ENCODE results near the gene NLRP14.
A peak's percentile ranks its signal among the peaks of the same experiment; 100 is the strongest.

Gene NLRP14

DNA sequence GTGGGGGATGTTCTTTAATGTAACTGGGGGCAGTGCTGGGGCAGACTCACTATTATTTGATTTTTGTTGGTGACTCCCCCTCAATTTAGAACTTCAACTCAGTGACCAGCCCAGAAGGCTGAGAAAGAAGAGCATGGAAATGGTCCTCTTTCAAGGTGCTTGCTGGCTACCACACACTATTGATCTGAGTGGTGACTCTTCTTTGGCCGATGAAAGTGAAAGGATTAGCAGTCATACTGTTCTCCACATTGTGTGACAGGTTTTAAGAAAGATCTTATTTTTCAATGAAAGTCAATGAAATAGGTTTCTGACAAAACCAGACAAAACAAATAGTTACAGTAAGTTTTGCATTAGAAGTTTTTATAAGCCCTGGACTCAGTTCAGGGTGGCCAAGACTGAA is 29.9 kb downstream of the NLRP14 start:
- no peak for DNase-seq (ENCODE audit: low spot score)

DNA sequence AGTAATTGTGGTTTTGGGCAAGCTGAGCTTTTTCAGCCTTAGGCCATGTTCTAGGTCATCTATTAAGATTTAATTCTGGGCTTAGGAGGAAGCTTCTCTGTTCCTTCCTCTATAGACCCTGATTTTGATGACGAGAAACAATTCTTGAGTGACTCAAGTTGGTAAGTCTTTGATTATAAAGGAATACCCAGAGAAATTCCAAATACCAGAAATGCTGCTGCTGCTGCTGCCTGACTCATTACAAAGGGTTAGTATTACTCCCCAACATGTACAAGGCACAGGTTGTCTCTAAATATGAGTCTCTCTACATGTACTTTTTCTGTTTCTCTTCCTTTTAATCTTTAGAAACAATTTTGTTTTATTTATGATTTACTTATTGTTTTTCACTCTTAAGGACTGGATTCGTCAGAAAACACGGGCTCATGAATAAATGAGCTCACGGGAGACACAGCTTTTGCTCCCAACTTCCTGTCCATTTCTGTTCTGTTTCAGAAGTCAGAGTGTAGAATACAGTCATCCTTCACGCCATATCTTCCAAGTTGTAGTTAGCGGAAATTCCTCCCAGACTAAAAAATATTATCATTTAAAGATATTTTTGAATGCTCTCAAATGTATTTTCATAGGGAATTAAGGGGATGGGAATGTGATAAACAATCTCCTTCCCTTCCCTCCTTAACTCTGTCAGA is 36.7 kb downstream of the NLRP14 start:
- DNase-seq (ENCODE audit: low spot score) = no peak

DNA sequence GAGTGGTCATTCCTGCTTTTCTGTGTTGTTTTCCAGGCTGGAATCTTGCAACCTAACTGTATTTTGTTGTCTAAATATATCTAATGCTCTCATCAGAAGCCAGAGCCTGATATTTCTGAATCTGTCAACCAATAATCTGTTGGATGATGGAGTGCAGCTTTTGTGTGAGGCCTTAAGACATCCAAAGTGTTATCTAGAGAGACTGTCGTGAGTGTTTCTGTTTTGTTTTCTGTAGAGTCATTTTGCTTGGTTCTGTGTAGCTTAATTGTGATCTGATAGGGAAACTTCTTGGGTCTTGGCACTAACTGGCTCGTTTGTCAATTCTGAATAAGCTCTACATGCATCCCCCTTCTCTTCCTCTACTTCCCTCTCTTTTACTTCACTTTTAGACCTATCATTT is 37.4 kb downstream of the NLRP14 start:
- peak; percentile 6 for DNase-seq (ENCODE audit: low spot score)

DNA sequence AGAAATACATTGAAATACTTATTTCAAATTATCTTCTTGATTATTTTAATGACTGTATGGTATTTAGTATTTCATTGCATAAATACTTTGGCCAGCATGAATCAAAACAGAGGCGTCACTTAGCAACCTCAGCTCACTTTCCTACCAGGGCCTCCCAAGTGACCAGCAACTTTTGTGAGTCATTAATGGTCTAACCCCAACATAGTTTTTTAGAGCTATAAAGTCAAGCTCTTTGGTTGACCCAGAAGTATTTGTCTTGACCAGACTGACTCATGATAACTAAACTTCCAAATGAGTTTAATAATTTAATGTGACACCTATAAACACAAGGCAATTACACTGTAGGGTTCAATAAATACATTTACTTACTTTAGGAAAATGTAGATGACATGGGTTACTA is 40.6 kb downstream of the NLRP14 start:
- DNase-seq (ENCODE audit: low spot score) = no peak

DNA sequence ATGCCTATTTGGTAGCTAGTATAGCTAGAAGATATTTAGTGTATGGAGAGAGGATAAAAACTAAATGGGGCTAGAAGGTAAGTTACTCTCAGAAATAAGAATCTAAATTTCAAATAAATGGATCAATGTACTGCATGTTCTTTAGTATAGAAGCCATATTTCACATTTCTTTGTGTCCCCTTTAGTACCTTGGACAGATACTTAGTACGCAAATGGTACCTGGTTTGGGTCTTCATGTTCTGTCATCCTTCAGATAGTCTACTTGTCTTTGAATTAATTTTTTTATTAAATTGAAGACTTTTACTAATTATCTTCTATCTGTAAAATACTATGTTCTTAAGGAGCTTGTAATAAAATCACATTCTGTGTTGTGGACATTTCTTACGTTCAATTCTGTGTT is 42.3 kb downstream of the NLRP14 start:
- DNase-seq (ENCODE audit: low spot score) = no peak

DNA sequence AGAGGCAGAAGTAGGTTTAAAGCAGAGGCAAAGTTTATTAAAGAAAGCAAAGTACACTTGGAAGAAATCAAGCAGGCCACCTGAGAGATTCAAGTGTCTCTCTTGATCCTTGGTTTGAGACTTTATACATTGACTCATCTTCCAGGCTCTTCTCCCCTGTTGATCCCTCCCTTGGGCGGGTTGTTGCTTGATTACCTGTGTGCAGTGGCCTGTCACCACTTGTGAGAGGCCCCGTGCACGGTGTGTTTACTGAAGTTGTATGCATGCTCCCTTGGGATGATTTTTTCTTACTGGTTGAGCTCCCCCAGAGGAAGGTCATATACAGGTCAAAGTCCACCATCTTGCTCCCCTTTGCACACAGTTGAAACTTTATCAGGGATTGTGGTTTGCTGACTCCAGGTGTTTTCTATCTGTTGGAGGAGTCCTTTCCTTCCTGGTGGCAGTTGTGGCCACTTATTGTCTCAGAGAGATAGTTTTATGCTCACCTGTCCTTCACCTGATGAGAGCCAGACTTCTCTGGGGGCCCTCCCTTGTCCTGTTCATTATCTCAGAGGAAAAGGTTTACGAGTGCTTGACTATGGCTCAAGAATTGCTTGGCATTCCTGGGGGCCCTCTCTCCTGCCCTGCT is 52.2 kb downstream of the NLRP14 start:
- DNase-seq (ENCODE audit: low spot score) = no peak

DNA sequence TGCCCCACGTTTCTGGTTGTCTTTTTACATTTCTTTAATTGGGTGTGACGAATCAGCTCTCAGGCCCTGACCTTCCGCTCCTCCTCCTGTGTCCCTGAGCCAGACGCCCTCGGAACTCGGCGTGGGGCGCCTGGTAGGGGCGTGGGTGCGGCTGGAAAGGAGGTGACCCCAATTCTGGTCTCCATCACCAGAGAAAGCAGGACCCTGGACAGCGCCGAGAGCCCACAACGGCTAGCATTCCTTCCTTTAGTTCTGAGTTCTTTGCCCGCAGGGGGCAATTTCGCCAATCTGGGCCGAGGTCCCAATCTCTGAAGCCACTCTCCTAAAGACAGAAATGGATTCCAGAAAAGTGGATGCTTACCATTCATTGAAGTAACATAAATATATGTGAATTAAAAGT is 56.8 kb downstream of the NLRP14 start:
- DNase-seq (ENCODE audit: low spot score) = no peak

DNA sequence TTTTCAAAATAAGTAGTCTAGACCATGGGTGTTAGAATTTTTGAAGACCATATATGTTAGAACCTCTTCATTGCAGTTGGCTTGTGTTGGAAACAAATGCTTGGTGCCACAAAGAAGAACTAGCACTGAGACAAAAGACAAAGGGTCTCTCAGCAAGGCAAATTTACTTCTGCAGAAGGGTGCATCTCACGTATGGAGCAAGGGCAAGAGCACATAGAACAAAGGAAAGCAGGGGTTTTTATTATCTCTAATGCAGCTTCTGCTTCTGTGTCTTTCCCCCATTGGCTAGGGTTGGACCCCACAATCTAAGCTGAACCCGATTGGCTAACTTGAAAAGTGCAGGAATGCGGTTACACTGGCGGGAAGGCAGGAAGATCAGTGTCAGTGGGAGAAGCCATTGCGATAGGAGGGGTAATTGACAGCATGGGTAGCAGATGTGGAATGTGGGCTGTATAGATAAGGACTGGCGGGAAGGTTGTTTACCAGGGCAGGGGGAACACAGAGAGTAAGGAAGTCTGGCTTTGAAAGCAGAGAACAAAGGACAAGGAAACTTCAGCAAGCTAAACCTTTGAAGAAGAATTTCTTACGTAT is 59.4 kb downstream of the NLRP14 start:
- DNase-seq (ENCODE audit: low spot score) = no peak

DNA sequence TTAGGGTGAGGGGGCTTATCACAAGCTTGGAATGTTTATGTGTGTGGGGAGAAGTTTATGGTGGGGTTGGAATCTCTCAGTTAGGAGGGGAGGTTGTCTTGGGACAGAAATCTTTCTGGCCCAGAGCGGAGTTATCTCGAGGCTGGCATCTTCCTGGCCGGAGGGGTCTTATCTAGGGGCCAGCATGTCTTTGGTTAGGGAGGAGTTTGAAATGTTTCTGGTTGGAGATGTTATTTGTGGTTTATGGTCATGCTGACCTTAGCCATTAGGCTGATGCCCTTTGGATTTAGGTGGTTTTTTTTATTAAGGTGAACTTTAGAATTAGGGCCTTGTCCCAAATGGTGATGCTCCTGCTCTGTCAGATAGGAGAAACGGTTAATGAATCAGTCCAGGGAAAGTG is 60.6 kb downstream of the NLRP14 start:
- no peak for DNase-seq (ENCODE audit: low spot score)

DNA sequence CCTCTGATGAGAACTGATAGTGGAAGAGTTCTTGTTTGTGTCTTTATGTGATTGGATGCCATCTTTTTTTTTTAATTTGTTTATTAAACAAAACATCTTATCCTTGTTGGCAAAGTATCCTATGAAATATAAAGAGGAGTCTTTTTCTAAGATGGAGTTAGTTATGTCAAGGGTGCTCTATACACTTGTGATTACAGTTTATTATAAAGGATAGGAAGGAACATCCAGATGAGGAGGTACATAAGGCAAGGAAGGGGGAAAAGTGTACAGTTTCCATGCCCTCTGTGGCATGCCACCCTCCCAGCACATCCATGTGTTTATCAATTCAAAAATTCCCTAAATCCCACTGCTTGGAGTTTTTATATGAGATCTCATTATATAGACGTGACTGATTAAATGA is 61.2 kb downstream of the NLRP14 start:
- DNase-seq (ENCODE audit: low spot score) = no peak

DNA sequence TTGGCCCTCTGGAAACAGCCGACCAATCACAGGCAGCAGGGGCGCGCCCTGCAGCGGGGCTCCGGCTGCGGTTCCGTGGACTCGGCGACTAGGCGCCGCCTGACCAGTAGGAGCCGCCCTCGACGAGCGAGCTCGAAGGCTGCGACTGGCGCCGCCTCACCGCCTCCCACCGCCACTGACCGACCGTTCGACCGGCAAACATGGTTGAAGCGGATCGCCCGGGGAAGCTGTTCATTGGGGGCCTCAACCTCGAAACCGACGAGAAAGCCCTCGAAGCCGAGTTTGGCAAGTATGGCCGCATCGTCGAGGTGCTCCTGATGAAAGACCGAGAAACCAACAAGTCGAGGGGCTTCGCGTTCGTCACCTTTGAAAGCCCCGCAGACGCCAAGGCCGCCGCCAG is 68.6 kb downstream of the NLRP14 start, which contains the start of gene RBMXL2:
Gene RBMXL2, plus strand, starts transcription at position 78 of the 400 bp plus-strand sequence. Its CDS starts 123 bp downstream, at position 201.
- DNase-seq (ENCODE audit: low spot score) = no peak

DNA sequence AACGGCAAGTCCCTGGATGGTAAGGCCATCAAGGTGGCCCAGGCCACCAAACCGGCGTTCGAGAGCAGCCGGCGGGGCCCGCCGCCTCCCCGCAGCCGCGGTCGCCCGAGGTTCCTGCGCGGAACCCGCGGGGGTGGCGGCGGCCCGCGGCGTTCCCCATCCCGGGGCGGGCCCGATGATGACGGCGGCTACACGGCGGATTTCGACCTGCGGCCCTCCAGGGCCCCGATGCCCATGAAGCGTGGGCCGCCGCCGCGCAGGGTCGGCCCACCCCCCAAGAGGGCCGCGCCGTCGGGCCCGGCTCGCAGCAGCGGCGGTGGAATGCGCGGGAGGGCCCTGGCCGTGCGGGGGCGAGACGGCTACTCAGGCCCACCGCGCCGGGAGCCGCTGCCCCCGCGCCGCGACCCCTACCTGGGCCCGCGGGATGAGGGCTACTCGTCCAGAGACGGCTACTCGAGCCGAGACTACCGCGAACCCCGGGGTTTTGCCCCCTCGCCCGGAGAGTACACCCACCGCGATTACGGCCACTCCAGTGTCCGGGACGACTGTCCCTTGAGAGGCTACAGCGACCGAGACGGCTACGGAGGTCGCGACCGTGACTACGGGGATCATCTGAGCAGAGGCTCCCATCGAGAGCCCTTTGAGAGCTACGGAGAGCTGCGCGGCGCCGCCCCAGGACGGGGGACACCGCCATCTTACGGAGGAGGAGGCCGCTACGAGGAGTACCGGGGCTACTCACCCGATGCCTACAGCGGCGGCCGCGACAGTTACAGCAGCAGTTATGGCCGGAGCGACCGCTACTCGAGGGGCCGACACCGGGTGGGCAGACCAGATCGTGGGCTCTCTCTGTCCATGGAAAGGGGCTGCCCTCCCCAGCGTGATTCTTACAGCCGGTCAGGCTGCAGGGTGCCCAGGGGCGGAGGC is 69.3 kb downstream of the NLRP14 start:
- DNase-seq (ENCODE audit: low spot score) = no peak

DNA sequence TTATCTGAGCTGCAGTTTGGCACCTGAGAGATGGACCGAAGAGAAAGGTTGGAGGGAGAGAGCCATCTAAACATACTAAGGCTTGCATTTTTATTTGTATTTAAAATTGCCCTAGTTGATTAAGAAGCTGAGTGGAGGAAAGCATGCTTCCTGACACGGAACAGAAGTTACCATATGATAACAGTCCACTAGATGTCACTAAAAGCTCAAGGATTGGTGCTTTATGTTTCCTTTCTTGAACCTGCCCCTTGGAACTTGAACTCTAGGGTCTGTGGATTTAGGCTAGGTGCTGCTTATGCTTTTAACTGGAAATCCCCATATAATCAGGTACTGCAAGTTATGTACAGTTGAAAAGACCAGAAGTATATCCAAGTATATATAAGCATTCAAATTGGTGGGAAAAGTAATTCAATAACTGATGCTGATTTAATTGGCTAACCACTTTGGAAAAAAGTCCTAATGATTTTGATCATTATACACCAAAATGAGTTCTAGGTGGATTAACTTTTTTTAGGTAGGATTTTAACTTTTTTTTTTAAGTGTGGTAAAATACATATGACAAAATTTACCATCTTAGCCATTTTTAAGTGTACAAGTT is 78.1 kb downstream of the NLRP14 start:
- peak; percentile 61 for DNase-seq (ENCODE audit: low spot score)

DNA sequence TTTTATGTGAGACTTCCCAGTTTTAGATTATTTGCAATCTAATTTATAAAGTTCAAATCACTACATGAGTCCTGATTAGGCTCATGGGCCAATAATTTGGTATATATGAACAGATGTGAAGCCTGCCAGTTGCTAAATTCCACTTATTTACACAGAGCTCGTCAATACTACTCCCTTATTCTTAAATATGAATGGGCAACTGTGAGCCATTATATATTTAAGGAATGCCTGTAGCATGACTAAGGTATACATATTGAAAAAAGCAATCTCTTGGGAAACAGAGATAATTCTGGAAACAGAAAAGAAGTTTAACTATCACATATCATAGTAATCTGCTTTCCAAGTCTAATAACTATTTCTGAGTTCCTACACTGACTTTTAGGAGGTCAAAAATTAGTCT is 95.5 kb downstream of the NLRP14 start:
- DNase-seq (ENCODE audit: low spot score) = no peak

DNA sequence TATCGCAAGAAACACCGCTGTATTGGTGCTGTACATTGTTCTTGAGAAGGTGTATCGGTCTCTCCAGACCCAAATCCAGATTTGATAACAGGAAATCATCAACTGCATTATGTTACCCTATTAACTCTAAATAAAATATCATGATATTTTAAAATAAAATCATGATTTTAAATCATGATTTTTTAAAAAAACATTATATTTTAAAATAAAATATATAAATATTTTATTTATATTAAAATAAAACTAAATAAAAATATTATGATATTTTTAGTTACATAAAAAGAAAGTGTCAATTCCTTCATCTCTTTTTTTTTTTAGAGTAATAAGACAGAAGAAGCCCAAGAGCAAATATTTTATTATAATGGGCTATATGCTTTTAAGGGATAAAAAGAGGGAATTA is 96.1 kb downstream of the NLRP14 start:
- DNase-seq (ENCODE audit: low spot score) = no peak

All from globus pallidus (tissue), 1 donor.